Islet of Langerhans (tissue), 1 donor: ENCODE results near the gene ETS1.
"Not testable (repeated sequence)": the region's sequence is repeated elsewhere in the genome, so short reads cannot be mapped to it uniquely, and the experiment has no call there.

ENCODE experiments used
- FAIRE-seq: peaks from one replicate; lab custom pipeline; 2011; peaks lifted over from hg19 to GRCh38; lab: Jason Lieb, UNC

The ETS1 gene

GRCh38 chr11:128462189-128462588 lies 125.2 kb downstream of the ETS1 start:
- FAIRE-seq = no peak

DNA sequence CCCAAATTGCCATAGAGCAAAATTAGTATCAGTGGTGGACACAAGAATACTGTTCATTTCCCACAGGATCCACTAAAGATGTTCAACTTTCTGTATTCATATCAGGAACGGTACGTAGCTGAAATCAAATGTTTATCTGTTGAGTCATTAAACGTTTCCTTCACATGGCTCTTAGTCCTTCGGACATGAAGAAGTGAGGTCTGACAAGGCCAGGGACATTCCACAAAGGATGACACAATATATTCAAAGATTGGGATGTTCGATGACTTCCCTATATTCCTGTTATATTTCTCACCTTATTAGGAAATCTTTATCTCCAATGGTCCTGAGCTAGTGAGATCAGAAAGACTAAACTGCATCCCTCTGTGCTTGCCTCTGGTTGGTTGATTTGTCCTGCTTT lies 129.0 kb downstream of the ETS1 start:
- no peak for FAIRE-seq

DNA sequence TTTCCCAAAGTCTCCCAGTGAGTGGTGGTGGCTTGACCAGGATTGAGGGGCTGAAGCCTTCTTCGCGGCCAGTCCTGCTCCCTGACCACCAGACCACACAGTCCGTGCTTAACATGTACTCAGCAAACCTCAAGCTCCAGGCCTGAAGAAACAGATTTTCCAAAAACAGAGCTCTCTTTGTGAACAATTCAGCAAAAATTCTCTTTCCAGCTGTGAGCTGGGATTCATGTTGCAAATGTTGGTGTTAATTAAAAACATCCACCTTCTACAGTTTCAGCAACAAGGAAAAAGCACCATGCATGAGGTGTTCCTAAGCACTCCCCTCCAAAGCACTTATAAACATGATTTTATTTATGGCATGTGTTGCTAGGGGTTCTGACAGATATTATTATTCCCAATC lies 129.5 kb downstream of the ETS1 start:
- no peak for FAIRE-seq

DNA sequence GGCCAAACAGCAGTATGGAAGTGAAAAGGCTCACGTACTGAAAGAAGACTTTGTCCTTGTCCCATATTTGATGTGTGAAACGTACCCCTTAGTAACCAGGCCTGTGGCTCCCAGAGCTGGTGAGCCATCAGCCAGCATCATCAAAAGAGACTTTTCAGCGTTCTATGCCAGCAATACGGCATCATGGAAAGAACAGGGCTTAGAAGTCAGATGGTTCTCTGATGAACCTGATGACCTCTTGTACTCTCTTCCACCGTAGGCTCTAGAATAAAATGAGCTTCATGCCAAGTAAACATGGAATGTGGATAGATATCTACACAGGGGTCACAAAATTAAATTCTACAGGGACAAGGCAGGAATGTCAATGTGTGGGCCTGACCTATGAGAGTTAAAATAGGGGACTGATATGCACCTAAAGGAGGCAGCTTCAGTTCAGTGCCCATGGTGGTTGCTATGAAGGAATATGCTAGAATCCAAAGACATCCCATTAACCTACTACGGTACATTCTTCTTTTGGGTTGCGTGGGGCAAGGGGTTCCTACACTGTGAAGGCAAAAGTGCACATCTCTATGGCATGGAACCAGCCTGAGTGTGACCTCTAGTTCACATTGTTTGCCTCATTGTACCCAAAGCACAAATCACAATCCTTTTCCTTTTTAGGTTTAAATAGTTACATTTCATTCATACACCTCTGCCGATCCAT lies 130.6 kb downstream of the ETS1 start:
- no peak for FAIRE-seq

- no peak for FAIRE-seq
Observed at GRCh38 chr11:128455766-128456165, 131.6 kb downstream of the ETS1 start.

DNA sequence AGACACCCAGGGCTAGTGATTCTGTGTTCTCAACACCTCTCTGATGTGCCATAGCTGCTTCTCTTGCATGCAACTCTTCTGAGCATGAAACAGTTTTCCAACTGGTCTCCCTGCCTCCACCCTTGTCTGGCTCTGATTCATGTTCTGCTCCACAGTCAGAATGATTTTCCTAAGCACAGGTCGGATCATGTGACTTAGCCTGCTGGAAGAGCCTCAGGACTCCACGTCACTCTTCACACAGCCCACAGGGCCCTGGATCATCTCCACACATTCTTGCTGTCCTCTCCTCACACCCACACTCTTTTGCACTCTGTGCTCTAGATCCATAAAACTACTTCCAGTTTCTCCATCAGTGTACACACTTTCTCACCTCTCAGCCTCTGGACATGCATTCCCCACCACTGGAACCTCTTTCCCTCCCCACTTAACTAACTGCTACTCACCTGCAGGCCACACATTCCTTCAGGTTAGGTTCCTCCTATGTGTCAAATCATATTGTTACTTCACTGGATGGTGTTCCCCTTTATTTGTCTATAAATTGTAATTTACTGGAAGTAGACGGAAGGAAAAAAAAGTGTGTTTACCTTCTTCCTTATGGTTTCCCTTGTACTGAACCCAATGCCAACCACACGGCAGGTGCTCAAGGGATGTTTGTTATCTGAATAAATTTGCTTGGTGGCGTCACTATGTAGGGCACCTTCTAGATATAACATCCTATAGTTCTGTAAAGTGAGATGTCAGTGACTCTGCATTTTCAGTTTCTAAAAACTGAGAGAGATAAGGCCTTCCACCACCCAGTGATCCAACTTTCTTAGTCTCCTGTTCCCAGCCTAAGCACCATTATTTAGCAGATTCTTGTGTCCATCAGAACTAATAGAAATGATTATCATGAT lies 133.7 kb downstream of the ETS1 start:
- peak; percentile 93 for FAIRE-seq

DNA sequence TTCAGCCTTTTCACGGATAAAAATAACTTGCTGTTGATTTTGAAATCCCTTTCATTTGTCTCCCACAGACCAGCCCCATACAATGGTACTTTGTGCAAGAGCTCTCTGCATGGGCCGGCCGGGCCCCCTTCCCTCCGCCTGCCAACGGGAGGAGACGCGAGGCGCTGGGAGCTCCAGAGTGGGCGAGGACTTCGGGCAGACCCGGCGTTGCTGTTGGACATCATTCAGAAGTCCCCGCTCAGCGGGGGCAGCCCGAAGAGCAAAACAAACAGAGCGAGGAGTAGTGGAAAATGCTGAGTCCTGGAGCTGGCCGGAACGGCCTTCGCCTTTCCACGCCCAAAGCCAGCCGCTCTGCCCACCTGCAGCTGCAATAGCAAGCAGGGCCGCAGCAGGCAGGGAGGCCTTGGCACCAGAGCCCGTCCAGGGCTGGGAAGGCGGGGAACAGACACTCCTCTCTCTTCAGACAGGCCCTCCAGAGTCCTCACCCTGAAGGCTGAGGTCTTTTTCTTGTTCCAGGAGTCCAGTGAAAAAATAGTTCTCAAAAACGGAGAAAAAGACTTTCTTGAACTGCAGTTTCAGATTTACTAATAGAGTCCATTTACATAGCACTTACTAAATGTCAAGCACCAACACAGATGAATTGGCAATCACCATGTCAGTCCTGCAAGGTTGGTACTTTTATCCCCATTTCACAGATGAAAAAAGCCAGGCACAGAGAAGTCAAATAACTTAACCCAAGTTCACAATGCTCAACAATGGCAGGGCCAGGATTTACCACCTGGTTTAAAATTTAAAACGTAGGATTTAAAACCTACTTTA lies 135.5 kb downstream of the ETS1 start:
- FAIRE-seq = peak; percentile 81

DNA sequence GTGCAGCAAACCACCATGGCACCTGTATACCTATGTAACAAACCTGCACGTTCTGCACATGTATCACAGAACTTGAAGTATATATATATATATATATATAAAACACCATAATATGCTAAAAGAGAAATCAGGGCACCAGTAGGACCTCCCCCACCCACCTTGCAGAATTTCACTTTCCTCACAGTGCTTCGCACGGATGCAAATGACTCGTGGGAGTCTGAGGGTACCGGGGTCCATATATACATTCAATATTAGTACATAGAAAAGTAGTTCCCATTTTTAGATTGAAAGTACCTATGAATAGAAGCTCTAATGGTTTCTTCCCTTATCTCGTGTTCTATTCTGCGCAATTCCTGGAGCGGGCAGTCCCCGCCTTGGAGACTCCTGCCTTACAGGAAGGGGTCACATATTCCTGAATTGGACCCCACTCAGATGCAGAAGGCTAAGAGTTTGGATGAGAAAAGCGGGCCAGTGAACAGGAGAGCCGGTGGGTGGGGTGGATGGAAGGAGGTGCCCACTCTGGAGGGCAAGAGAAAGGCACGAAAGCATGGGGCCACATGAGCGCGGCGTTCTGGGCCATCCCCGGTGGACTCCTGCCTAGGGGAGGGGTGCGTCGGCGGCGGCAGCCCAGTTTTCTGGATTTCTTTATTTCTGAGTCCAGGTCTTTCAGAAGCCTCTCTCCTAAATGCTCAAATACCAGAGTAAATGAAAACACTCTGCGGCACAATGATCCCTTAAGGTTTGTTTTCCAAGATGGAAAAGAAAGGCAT lies 136.3 kb downstream of the ETS1 start:
- no peak for FAIRE-seq

DNA sequence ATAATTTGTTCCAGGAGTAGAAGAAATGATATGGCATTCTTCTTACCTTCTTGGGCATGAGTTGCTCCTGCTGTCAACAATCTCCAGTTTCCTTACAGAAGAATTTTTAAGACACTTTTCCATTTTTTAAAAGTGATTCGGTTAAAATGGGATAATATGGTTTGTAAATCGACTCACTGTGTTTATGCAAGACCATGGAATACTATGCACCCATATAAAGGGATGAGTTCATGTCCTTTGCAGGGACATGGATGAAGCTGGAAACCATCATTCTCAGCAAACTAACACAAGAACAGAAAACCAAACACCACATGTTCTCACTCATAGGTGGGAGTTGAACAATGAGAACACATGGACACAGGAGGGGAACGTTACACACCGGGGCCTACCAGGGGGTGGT lies 136.9 kb downstream of the ETS1 start:
- not testable (repeated sequence) for FAIRE-seq

- no peak for FAIRE-seq
Observed at GRCh38 chr11:128448981-128449713, 138.2 kb downstream of the ETS1 start.

DNA sequence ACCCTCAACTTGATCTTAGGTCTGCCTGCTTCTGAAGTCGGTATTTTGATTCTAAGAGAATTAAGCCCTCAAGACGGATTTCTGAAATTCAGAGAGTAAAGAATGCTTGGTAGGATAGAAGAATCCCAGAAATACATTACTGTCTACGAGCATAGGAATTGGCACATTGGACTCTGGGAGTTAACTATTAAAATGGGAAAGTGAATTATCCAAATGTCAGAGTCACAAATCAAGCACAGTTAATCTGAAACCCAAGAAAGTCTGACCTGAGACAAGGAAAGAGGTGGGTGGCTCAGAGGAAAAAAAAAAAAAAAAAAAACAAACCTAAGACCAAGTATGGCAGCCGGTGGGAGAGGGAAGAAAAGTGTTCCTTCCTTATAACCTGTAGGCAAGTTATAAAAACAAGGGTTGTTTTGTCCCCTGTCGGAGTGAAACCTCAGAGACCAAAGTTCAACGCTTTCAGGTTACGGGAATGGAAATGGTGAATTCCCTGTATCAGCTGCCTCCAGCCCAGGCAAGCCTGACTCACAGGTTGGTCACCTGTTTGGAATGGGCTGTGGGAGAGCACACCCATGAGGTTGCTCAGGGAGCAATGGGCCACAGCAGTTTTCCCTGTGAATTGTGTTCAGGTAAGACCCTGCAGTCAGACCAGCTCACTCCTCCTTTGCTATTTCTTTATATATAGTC lies 139.0 kb downstream of the ETS1 start:
- FAIRE-seq = peak; percentile 95

GRCh38 chr11:128447233-128447632 lies 140.1 kb downstream of the ETS1 start:
- no peak for FAIRE-seq

DNA sequence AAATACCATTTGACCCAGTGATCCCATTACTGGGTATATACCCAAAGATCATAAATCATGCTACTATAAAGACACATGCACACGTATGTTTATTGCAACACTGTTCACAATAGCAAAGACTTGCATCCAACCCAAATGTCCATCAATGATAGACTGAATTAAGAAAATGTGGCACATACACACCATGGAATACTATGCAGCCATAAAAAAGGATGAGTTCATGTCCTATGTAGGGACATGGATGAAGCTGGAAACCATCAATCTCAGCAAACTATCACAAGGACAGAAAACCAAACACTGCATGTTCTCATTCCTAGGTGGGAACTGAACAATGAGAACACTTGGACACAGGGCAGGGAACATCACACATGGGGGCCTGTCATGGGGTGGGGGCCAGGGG lies 141.4 kb downstream of the ETS1 start:
- FAIRE-seq = not testable (repeated sequence)

- FAIRE-seq = no peak
Observed at GRCh38 chr11:128437136-128437535, 150.2 kb downstream of the ETS1 start.

DNA sequence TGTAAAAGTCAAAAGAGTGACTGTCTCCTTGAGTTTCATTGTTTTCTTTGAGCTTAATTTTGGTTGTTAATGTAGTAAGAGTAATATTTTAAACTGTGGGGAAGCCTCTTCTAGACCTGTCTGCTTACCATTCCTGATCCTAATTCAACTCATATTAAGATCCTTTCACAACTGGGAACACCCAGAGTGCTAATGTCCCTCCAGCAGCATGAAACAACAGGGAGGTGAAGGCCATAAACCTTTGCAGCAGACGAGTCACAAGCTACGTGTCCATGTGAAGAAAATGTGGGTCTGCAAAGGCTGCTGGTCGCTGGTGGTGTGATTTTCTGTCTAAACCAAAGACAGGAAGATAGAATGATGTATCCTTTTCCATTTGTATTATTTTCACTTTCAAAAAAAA lies 152.5 kb downstream of the ETS1 start:
- no peak for FAIRE-seq

DNA sequence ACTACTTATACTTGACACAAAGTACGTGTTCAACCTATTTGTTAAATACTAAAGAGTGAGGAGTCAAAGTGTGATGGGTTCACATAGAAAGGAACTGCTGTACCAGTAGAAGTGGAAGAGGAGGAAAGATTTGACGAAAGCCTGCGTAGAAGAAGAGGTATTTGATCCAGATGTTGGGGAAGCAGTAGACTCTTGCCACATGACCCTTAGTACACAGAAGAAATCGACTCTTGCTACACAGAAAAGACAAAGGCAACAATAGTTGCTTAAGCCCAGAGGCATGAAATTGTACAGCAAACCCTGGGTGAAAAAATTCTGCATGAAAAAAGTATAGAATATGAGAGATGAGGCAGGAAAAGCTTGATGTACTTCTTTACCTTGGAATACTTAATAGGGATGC lies 152.9 kb downstream of the ETS1 start:
- FAIRE-seq = no peak

GRCh38 chr11:128432926-128433325 lies 154.4 kb downstream of the ETS1 start:
- FAIRE-seq = no peak

DNA sequence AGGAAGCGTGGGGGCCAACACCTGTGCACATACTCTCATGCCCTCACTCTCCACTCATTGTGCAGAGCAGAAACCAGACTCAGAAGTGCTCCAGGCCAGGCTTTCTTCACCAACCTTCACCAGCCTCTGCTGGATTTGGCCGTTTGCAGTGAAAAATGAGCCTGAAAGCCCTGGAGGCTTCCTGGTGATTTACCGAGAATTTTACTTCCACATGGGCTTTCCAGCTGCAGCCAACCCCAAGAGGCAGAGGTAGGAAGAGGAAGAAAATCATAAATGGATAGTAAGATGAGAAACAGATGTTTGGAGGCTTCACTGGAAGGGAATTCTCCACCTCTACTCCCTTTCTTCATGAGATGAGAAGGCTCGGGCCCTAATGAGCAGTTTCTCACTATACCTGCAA lies 155.4 kb downstream of the ETS1 start:
- FAIRE-seq = no peak

DNA sequence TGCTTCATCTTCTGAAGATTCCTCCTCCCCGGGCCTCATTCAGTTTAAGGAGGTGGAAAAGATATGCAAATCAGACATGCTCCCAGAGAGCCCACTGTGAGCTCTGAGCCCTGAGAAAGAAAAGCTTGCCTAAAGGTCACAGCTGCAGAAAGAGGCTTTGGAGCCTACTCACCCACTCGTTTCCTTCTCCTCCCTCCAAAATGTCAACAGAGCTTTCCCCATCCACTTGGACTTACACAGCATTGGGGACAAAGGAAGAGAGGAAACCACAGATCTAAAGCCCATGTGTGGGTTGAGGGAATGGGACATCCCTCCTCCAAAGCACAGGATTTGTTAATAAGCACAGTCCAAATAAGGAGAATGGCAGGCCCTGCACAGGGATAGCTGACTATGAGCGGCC lies 158.4 kb downstream of the ETS1 start:
- no peak for FAIRE-seq

GRCh38 chr11:128424851-128425285 lies 162.5 kb downstream of the ETS1 start:
- FAIRE-seq = no peak

GRCh38 chr11:128424271-128424711 lies 163.1 kb downstream of the ETS1 start:
- FAIRE-seq = no peak
